GM19193 (cell line): ENCODE measurements around the gene PDLIM7.

ENCODE experiments used
- POLR2A ChIP-seq: IDR thresholded peaks from 4 replicates; pipeline ENCODE4 v1.6.1; 2011; ENCODE audit not compliant: insufficient read depth, insufficient read length; ENCODE audit errors: extremely low read depth

PDLIM7 gene

GRCh38 chr5:177478711-177479646, 18.4 kb downstream of the PDLIM7 start:
- no peak for TF ChIP-seq POLR2A

GRCh38 chr5:177477701-177478477, 19.5 kb downstream of the PDLIM7 start:
- no peak for TF ChIP-seq POLR2A

- no peak for TF ChIP-seq POLR2A
These were observed 20.7 kb downstream of the PDLIM7 start for GRCh38 chr5:177476531-177477233.

GRCh38 chr5:177475563-177476427, 21.6 kb downstream of the PDLIM7 start:
- no peak for TF ChIP-seq POLR2A

- no peak for TF ChIP-seq POLR2A
These were observed 22.4 kb downstream of the PDLIM7 start for GRCh38 chr5:177474846-177475562.

- no peak for TF ChIP-seq POLR2A
These were observed 23.4 kb downstream of the PDLIM7 start for GRCh38 chr5:177474002-177474476.

GRCh38 chr5:177473443-177474001, 23.9 kb downstream of the PDLIM7 start, which contains the start of gene DBN1:
Gene DBN1, minus strand, starts transcription at chr5:177473634. Its CDS starts 113 bp downstream, at chr5:177473521.
- no peak for TF ChIP-seq POLR2A

GRCh38 chr5:177472460-177473442, 24.7 kb downstream of the PDLIM7 start:
- TF ChIP-seq POLR2A = peak; percentile 14

- TF ChIP-seq POLR2A = no peak
These were observed 25.6 kb downstream of the PDLIM7 start for GRCh38 chr5:177471610-177472356.

- TF ChIP-seq POLR2A = no peak
These were observed 26.5 kb downstream of the PDLIM7 start for GRCh38 chr5:177470759-177471536.
